ENCODE results near the gene CRB1.

The CRB1 gene

DNA sequence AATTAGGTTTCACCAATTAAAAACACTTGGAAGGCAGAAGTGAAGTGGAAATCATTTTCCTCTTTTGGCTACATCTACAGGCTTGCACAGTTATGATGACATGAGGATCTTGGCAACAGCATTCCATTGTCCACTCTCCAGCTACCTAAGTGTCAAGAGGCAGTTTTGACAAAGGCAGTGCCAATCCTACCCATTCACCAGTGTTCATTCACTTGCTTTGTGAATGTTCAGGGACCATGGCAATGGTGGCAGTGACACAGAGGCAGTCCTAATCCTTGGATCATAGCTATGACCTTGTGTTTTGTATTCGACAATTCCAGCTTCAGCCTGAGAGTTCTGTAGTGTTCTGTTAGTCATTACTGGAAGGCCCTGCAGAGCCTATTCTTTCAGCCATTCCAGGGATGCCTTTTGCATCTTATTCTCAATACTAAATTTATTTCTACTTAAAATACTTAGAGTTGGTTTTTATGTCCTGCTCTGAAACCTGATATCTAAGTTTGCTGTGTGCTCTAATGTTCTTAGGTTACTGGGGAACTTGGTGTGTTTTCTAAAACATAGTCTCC lies 36.7 kb downstream of the CRB1 start:
- DNase-seq: no peak

- DNase-seq: no peak
These were observed 37.9 kb downstream of the CRB1 start for GRCh38 chr1:197305925-197306324.

DNA sequence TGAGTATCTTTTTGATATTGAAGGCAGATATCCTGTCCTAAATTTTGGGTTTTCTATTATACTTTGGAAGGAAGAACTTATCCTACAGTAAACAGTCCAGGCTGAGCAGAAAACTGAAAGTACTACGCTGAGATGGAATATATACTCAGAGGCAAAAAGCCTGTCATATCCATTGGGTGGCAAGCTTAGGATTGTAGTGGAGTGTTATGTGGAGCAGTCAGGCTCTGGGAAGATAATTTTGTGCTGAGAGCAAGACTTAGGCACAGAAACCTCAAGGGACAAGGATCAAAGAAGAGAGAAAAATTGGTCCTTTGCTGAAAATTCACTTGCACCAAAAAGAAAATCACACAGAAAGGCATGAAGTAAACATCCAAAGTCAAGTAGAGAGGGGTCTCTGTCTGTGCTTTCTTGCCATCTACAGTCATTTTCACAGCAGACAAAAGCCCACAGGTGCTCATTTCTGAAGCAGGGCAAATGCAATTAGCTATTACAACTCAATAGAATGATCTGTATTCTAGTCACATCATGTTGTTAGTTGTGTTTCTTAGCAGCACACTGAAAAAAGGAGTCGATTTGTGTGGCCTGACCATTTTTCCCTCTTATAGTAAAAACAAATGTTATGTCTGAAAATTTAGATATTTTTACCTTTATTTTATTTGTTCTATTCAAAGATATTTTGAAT lies 38.5 kb downstream of the CRB1 start:
- no peak for DNase-seq

- DNase-seq: no peak
These were observed 39.1 kb downstream of the CRB1 start for GRCh38 chr1:197307136-197307535.

GRCh38 chr1:197307551-197307950 lies 39.5 kb downstream of the CRB1 start:
- DNase-seq: no peak

GRCh38 chr1:197311081-197311480 lies 43.0 kb downstream of the CRB1 start:
- DNase-seq: no peak

DNA sequence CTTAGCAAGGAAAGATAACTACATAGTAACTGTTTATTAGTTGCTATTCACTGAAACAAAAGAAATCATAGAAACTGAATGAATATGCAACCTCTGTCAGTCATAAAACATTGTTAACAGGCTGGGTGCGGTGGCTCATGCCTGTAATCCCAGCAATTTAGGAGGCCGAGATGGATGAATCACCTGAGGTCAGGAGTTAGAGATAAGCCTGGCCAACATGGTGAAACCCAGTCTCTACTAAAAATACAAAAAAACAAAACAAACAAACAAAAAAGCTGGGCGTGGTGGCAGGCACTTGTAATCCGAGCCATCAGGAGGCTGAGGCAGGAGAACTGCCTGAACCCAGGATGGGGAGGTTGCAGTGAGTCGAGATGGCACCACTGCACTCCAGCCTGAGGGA lies 44.1 kb downstream of the CRB1 start:
- no peak for DNase-seq

DNA sequence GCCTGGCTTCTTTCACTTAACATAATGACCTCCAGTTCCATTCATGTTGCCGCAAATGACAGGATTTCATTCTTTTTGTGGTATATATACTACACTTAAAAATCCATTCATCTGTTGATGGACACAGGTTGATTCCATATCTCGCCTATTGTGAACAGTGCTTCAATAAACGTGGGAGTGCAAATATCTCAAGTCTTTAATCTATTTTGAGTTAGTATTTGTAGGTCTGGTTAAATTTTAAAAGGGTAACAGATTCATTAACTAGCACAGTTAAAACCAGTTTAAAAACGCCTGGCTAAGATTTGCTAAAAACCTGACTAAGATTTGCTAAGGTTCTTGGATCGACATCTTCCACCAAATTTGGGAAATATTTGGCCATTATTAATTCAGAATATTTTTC lies 45.7 kb downstream of the CRB1 start:
- no peak for DNase-seq

- DNase-seq: no peak
These were observed 46.6 kb downstream of the CRB1 start for GRCh38 chr1:197314682-197315081.

DNA sequence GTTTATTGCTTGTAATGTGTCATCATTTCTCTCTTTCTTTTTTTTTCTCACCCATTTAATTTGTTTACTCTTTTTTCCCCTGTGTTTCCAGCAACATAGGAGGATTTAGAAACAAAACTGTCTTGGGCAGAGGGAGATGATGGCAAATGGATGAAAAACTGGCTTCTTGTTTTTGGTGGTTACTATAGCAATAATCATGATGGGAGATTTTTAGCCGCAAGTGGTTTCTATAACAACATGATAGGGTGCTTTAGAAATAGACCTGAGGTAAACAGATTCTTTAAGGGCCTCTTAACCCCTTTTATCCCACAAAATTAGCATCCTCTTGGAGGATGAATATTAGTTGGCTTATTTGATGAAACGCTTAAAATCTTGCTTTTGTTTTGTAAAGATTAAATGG lies 51.6 kb downstream of the CRB1 start:
- no peak for DNase-seq

- DNase-seq: peak; percentile 21 to 77
These were observed 53.0 kb downstream of the CRB1 start for GRCh38 chr1:197320991-197321531.

DNA sequence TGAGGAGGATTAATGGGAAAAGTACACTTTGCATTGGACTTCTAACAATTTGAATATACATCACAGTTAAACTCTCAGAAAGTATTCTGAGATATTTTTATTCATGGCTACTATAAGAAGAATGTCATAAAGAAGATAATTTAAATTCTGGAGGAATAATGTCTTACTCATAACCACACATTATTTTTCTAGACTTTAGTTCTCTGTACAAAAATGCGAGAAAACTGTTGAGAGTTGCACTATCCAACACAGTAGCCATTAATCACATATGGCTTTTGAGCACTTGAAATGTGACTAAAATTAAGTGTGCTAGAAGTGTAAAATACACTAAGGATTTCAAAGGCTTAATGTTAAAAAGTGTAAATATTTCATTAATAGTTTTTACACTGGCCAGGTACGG lies 53.8 kb downstream of the CRB1 start:
- DNase-seq: no peak

DNA sequence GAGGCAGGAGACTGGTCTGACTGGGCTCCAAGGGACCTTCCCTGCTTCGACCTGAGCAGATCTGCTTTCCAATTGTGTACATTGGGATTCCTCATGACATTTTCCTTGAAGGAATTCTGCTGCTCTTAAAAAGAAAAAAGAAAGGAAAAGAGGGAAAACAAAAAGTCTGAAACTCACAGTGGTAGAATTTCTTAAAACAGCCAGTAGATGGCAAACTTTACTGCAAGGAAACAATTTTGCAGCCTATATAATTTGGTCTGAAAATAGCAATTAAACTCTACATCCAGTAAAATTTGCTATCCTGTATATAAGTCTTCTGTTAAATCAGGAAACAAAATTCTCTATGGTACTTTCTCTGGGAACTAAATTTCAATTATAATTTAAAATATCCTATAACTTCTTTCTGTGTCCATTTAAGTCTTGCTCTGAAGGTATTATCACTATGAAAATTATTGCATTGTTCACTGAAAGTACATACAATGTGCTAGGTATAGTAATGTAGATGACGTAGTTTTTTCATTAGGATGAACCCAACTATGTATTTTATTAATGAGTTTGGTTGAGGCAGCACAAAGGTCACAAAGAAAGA lies 59.8 kb downstream of the CRB1 start:
- DNase-seq: peak; percentile 39 to 48

- no peak for DNase-seq
These were observed 62.2 kb downstream of the CRB1 start for GRCh38 chr1:197330213-197330612.

DNA sequence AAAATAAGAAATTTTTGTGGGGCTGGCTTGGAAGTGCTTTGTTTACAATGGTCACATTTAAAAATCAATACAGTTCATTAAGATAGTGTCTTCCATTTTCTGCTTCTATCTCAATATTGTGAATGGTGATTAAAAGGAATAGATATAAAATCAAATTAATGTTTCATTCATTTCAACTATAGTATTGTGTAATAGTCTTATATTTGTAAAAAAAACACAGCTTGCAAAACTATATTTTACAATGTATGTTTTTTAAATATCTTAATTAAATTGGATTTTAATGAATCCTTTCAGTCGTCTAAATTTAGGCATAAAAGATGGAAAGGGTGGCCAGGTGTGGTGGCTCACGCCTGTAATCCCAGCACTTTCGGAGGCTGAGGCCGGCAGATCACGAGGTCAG lies 63.5 kb downstream of the CRB1 start:
- no peak for DNase-seq

DNA sequence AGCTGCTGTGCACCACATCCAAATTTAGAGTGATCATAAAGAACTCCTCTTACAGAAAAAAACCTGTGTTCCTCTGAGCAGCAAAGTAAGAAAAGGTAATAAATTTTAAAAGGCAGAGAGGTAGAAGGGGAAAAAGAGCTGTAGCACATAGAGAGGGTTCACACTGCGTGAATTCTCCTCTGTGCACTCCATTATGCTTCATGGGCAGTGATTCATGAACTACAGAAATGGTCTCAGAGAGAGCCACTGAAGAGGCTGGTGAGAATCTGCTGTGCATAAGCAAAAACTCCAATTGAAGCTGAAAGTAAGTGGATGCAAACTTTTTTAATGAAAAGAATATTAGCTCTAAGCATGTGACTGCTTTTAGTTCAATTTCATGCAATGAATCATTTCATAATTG lies 65.0 kb downstream of the CRB1 start:
- DNase-seq: no peak

GRCh38 chr1:197336571-197336970 lies 68.5 kb downstream of the CRB1 start:
- DNase-seq: no peak

DNA sequence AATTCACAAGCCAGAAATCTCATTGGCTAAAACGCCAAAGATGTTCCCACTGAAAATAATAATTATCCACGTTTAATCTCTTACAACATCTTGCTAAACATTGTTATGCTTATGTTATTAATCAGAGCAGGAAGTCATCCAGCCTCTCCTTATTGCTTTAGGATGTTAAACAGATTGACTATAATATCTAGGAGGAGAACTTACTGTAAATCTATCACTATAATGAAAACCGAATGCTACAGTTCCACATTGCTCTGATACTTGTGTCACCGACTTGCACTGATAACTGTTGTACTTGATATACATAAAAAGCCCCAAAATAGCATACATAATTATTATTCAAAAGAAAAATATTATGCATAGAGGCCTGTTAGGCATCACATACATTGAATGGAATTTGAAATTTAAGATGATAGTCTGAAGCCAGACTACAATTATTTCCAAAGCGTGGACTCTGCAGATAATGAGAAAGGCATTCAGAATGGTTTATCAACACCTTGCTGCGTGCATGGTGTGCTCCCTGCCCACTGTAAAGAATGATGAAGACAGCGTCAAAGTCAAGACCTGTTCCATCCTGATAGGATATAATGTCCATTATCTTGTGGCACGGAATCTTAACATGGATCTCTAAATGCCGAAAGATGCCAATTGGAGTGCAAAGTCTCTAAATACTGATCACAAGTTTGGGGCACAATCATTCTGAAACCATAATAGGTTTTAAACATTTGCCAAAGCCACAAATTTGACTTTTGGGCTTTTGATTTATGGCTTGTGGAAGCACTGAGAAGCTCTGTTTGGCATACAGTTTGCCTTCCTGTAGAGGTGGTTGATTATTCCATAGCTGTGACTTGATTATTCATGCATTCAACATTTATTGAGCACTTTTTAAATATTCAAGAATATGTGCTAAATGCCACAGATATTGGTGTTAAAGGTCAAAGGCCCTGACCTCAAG lies 71.3 kb downstream of the CRB1 start:
- no peak for DNase-seq

DNA sequence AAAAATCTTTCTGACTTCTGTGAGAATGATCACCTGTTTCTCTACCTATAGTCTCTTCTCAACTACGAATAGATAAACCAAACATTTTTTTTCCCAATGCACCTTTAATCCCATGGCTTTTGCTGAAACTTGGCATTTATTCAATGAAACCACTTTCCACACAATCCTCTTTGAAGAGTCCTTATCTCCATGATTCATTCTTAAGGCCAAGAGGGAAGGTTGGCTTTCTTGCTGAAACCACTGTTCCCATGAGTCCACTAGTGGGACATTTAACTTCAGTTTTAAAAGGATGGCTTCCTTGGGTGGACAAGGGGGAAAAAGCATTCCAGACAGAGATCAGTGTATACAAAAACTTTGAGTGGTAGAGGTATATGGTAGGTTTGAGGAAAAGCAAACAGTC lies 73.6 kb downstream of the CRB1 start:
- DNase-seq: no peak

GRCh38 chr1:197342044-197342565 lies 74.1 kb downstream of the CRB1 start:
- no peak for DNase-seq

DNA sequence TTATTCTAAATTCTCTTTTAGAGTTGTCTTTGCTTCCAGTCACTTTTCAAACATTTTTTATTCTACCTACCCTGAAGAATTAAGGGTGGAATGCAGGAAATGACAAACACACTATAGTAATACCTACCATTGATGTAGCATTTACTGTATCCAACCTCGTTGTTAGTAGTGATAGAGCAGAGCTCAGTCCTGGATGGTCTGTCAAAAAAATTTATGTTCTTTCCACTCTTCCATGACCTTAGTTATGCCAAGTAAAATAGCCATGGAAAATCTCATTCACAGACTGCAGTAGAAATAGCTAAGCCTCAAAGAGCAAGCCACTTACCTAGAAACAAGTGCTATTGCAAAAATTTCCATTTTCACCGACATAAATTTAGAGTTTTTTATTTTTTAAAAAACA lies 74.6 kb downstream of the CRB1 start:
- no peak for DNase-seq

GRCh38 chr1:197343663-197344273 lies 75.7 kb downstream of the CRB1 start:
- peak in 1 of 2 experiments; percentile 10 for DNase-seq

Data from NCI-H446 (cell line).